ENCODE measurements around the gene TP73.

TP73 gene

DNA sequence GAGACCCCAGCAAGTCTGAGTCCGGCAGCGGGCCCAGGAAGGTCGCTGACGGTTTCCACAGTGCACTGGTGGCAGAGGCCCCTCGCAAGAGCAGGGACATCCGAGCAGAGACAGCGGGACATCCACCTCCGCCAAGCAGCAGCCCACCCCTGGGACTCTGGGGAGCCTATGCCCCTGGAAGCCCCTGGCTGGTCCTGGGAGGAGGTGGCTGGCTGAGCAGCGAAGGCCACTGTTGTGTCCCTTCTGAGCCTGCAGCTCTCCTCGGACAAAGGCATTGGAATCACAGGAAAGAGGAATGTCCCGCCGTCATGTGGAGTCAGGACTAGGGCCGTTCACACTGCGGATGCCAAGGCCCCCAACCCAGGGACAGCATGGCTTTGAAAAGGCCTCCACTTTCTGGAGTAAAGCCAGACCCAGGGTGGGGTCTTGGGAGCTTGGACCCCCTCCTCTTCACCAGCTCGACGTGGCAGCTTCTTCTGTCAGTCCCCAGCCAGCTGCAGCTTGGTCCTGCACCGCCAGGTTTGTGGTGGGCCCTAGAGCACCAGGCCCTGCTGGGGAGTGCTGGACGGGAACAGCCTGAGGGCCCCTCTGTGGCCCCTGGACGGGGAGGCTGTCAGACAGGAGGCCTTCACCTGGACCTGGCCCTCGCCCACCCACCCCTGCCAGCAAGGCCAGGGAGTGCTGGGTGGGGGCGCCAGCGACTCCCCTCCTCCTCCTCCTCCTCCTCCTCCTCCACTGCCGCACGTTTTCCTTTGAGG is 42.4 kb upstream of the TP73 start:
- no peak overlapping the region for H3K27ac ChIP-seq (ENCODE audit: low read depth, low read length)
- no peak overlapping the region for H3K4me3 ChIP-seq (ENCODE audit: low read length)
- H3K27me3 ChIP-seq (ENCODE audit: control insufficient read depth, low read length), result peaks cover 51% of the 10 kb centered on the region

GRCh38 chr1:3610527-3611169 is 41.7 kb upstream of the TP73 start:
- no peaks in the 10 kb centered on the region for H3K36me3 ChIP-seq (ENCODE audit: control insufficient read depth, low read length)
- no peaks in the 10 kb centered on the region for H3K79me2 ChIP-seq (ENCODE audit: control insufficient read depth, low read length)
- 0 out of 2 replicates have a peak, but pooled peaks cover 2% of the 10 kb centered on the region for H3F3A ChIP-seq (ENCODE audit: control insufficient read depth, insufficient read depth)
- TF ChIP-seq CTCF (IDR thresholded peaks at IDR 0.05; ENCODE audit: low read depth, low read length, poor library complexity, severe bottlenecking), result no peak
- no peak for TF ChIP-seq EZH2phosphoT487 (IDR thresholded peaks at IDR 0.05; ENCODE audit: borderline replicate concordance, low read length)
- H3K4me1 ChIP-seq (ENCODE audit: control insufficient read depth, low read length), result peaks cover 13% of the 10 kb centered on the region
- peaks cover 53% of the 10 kb centered on the region for H3K27me3 ChIP-seq (ENCODE audit: control insufficient read depth, low read length)
- no peaks in the 10 kb centered on the region for H3K9me3 ChIP-seq (ENCODE audit: control insufficient read depth, insufficient read depth, low read length)
- H4K20me1 ChIP-seq (ENCODE audit: control insufficient read depth, insufficient read depth, low read depth, low read length), result no peaks in the 10 kb centered on the region
- peak overlapping the region; percentile 37 for H3K4me3 ChIP-seq (ENCODE audit: low read length)
- no peak overlapping the region for H3K27ac ChIP-seq (ENCODE audit: low read depth, low read length)
- H3K9me2 ChIP-seq (replicated peaks; ENCODE audit: control insufficient read depth, low read length), result no peaks in the 10 kb centered on the region
- peak overlapping the region; percentile 47 for H3K4me2 ChIP-seq (ENCODE audit: low read length)

More for the DNA sequence above, 42.4 kb upstream of the TP73 start:
- Histone ChIP-seq H3K9me2 (replicated peaks; ENCODE audit: control insufficient read depth, low read length) (no peaks in the 10 kb centered on the region), H3K4me1 (ENCODE audit: control insufficient read depth, low read length) (peaks cover 13% of the 10 kb centered on the region), H3K4me2 (ENCODE audit: low read length) (no peak overlapping the region), H3K36me3 (ENCODE audit: control insufficient read depth, low read length) (no peaks in the 10 kb centered on the region), H3K9me3 (ENCODE audit: control insufficient read depth, insufficient read depth, low read length) (no peaks in the 10 kb centered on the region), H4K20me1 (ENCODE audit: control insufficient read depth, insufficient read depth, low read depth, low read length) (no peaks in the 10 kb centered on the region), H3K79me2 (ENCODE audit: control insufficient read depth, low read length) (no peaks in the 10 kb centered on the region), H3F3A (ENCODE audit: control insufficient read depth, insufficient read depth) (0 out of 2 replicates have a peak, but pooled peaks cover 2% of the 10 kb centered on the region)
- TF ChIP-seq CTCF (IDR thresholded peaks at IDR 0.05; ENCODE audit: low read depth, low read length, poor library complexity, severe bottlenecking) (no peak), EZH2phosphoT487 (IDR thresholded peaks at IDR 0.05; ENCODE audit: borderline replicate concordance, low read length) (no peak)

DNA sequence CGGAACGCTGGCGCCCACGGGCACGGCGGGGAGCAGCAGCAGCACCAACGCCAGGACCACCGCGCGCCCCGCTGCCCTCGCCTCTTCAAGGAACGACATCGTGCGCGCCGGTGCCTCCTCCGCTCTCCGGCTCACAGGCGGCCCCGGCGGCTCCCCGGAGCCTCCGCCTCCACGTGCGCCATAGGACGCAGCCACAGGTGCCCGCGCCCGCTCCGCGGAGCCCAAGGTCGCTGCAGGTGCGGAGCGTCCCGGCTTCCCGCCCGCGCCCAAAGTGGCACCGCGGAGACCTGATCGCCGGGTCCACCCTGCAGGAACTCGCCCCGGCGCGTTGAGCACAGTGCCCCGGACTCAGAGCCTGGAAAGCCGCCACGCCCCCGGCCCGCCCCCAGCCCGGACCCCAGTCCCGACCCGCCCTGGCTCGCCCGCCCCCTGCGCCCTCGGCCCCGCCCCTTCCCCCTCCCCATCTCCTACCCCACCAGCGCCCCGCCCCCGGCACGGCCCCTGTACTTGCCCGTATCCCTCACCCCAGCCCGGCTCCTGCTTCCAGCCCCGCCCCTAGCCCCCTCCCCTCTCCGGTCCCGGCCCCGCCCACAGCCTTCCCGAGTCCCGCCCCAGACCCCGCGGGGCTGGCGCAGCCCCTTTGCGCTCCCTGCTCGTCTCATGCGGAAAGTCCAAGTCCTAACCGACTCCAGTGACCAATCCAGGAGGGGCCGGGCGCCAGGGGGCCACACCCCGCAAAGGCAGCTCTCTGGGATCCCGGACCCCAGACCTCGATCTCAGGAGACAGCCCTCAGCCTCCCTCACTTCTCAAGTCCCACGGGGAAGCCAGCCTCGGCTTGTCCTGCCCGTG is 40.9 kb upstream of the TP73 start, which contains the start of gene MEGF6:
TSS of gene MEGF6 (minus strand) at position 339 of the 850 bp plus-strand sequence. CDS start at position 99, 240 bp downstream.
- H3K9me3 ChIP-seq (ENCODE audit: control insufficient read depth, insufficient read depth, low read length), result no peaks in the 10 kb centered on the region
- H4K20me1 ChIP-seq (ENCODE audit: control insufficient read depth, insufficient read depth, low read depth, low read length), result no peaks in the 10 kb centered on the region
- peaks cover 13% of the 10 kb centered on the region for H3K4me1 ChIP-seq (ENCODE audit: control insufficient read depth, low read length)
- H3F3A ChIP-seq (ENCODE audit: control insufficient read depth, insufficient read depth), result 0 out of 2 replicates have a peak, but pooled peaks cover 2% of the 10 kb centered on the region
- TF ChIP-seq EZH2phosphoT487 (IDR thresholded peaks at IDR 0.05; ENCODE audit: borderline replicate concordance, low read length) (peak; percentile 41; the same call in 1 of the 2 replicates), CTCF (IDR thresholded peaks at IDR 0.05; ENCODE audit: low read depth, low read length, poor library complexity, severe bottlenecking) (no peak)
- H3K27ac ChIP-seq (ENCODE audit: low read depth, low read length), result no peak within 1 kb of the TSS
- H3K36me3 ChIP-seq (ENCODE audit: control insufficient read depth, low read length), result no peaks in the 10 kb centered on the region
- peak within 1 kb of the TSS; percentile 37 for H3K4me3 ChIP-seq (ENCODE audit: low read length)
- H3K4me2 ChIP-seq (ENCODE audit: low read length), result peak within 1 kb of the TSS; percentile 47
- H3K79me2 ChIP-seq (ENCODE audit: control insufficient read depth, low read length), result no peaks in the 10 kb centered on the region
- H3K9me2 ChIP-seq (replicated peaks; ENCODE audit: control insufficient read depth, low read length), result no peaks in the 10 kb centered on the region
- H3K27me3 ChIP-seq (ENCODE audit: control insufficient read depth, low read length), result peaks cover 53% of the 10 kb centered on the region

Data from DOHH2 (cell line).